Measurements from ENCODE around the gene PASD1.

Gene PASD1

DNA sequence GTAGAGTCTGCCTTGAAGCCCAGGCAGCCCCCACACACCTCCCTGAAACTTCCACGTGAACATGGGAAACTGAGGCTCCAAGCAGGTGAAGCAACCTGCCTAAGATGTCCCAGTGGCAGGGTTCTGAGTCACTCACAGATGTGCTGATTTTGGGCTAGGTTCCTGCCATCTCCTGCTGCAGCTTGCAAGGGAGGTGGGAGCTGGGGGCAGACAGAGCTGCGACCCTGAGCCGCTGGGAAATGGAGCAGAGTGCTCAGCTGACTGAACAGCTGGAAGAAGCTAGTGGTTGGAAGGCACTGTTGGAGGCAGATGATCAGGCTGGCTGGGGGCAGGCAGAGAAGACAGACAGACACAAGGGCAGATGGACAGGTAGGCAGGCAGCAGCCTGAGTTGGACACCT is 148.8 kb downstream of the PASD1 start:
- TF ChIP-seq ZFX (IDR thresholded peaks at IDR 0.05; ENCODE audit: borderline replicate concordance): no peak
- TF ChIP-seq, protein P1, sequence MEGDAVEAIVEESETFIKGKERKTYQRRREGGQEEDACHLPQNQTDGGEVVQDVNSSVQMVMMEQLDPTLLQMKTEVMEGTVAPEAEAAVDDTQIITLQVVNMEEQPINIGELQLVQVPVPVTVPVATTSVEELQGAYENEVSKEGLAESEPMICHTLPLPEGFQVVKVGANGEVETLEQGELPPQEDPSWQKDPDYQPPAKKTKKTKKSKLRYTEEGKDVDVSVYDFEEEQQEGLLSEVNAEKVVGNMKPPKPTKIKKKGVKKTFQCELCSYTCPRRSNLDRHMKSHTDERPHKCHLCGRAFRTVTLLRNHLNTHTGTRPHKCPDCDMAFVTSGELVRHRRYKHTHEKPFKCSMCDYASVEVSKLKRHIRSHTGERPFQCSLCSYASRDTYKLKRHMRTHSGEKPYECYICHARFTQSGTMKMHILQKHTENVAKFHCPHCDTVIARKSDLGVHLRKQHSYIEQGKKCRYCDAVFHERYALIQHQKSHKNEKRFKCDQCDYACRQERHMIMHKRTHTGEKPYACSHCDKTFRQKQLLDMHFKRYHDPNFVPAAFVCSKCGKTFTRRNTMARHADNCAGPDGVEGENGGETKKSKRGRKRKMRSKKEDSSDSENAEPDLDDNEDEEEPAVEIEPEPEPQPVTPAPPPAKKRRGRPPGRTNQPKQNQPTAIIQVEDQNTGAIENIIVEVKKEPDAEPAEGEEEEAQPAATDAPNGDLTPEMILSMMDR (IDR thresholded peaks at IDR 0.05): no peak
- no peak overlapping the region for H3K27ac ChIP-seq

DNA sequence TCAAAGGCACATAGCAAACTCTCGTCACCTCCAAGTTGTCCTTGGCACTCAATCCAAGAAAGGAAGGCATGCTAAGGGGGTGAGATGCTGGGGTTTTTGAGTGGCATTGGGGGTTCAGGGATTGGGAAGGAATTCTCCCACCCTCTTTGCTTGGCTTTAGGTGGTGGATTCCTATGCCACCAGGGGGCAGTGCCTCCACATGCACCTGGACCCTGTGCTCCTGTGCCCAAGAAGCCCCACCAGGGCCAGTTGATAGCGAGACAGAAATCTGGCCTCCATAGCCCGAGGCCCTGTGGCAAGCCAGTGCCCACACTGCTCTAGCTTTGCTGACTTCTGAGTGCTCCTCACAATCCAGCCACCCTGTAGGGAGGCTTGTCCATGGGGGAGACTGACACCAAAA is 150.4 kb downstream of the PASD1 start:
- TF ChIP-seq, protein P1 (IDR thresholded peaks at IDR 0.05): peak; percentile 69
- TF ChIP-seq ZFX (IDR thresholded peaks at IDR 0.05; ENCODE audit: borderline replicate concordance): no peak
- H3K27ac ChIP-seq: no peak overlapping the region

DNA sequence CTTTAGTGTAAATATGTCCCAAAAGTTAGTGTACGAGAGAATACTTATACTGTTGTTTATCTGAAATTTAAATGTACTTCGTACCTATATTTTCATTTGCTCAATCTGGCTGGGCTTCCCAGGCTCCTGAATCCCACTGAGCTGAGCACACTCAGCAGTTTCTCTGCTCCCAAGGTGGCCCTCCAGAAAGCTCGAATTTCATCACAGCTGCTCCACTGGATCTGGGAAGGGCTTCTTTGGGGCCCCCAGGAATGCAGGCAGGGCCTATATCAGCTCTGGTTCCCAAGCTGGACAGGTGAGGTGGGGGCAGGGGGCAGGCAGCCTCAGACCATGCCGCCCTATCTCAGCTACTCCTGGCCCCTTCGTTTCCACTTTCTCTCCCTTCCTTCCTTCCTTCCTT is 150.9 kb downstream of the PASD1 start:
- TF ChIP-seq, protein P1 (IDR thresholded peaks at IDR 0.05): no peak
- TF ChIP-seq ZFX (IDR thresholded peaks at IDR 0.05; ENCODE audit: borderline replicate concordance): no peak
- no peak overlapping the region for H3K27ac ChIP-seq

DNA sequence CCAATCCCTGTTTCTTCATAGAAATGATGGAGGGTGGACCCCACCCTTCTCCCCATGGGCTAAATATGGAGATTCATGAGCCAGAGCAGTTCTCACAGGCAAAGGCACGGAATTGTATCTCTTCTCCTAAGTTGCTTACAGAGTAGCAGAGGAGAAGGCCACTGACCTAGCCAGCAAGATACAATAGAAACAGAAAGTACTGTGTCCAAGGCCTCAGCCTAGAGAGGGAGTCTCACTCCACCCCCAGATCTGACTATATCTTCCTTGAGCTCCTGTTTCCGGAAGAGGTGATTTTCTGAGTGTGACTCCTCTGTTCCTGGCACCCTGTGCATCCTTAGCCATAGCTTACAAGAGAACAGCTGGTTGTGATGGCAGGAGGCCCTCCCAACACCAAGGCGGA is 152.3 kb downstream of the PASD1 start, which contains the start of gene FATE1:
FATE1 (plus strand) TSS at position 284 of the 400 bp plus-strand sequence; CDS start at position 369, 85 bp downstream.
- TF ChIP-seq, protein P1 (IDR thresholded peaks at IDR 0.05): no peak
- no peak for TF ChIP-seq ZFX (IDR thresholded peaks at IDR 0.05; ENCODE audit: borderline replicate concordance)
- H3K27ac ChIP-seq: no peak within 1 kb of the TSS

DNA sequence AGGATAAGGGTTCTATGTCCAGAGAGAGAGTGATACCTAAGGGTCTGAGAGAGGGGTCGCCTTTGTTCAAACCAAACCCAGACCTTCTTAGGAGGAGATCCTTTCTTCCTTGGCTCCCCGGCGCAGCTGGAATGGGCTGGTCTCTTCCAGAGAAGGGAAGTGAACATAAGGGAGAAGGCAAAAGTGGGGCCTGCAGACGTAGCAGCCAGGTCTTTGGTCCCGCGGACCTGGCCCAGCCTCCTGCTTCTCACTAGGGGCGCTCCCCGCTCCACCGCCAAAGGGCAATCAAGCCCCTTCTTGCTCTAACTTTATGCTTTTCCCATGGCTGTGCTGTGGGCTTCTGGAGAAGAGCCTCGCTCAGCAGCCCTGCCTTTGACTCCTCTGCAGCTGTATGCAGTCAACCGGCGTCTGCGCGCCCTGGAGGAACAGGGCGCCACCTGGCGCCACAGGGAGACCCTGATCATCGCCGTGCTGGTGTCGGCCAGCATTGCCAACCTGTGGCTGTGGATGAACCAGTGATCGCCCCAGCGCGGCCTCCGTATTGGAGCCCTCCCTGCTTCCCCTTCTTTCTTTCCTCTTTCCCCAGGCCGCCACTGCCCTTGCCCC is 158.9 kb downstream of the PASD1 start:
- TF ChIP-seq, protein P1 (IDR thresholded peaks at IDR 0.05): peak; percentile 69
- TF ChIP-seq ZFX (IDR thresholded peaks at IDR 0.05; ENCODE audit: borderline replicate concordance): no peak
- H3K27ac ChIP-seq: no peak overlapping the region

DNA sequence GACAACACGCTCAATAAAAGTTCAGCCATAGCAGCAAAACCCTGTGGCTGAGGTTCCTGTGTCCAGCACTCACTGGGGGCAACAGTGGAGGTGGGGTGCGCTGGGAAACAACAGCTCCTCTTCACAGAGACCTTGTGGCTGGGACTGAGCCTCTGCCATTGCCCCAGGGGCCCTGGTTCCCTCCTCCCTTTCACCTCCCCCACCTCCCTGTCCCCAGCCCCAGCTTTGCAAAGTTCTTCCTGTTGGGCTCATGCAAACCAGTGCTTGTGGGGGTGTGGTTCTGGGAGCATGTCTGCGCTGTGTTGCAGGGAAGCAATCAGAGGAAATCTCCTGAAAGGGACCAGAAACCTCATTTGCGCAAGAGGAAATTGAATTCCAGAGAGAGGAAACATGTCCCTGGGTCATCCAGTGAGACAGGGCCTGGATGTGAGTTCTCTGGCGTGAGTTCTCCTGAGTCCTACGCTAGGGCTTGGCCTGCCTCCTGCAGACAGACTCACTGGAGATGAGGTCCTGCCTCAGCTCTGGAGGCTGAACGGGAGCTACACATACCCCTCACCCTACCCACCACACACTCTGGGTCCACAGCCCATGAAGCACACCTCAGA is 159.8 kb downstream of the PASD1 start:
- H3K27ac ChIP-seq: no peak overlapping the region
- TF ChIP-seq, protein P1 (IDR thresholded peaks at IDR 0.05): no peak
- TF ChIP-seq ZFX (IDR thresholded peaks at IDR 0.05; ENCODE audit: borderline replicate concordance): no peak

DNA sequence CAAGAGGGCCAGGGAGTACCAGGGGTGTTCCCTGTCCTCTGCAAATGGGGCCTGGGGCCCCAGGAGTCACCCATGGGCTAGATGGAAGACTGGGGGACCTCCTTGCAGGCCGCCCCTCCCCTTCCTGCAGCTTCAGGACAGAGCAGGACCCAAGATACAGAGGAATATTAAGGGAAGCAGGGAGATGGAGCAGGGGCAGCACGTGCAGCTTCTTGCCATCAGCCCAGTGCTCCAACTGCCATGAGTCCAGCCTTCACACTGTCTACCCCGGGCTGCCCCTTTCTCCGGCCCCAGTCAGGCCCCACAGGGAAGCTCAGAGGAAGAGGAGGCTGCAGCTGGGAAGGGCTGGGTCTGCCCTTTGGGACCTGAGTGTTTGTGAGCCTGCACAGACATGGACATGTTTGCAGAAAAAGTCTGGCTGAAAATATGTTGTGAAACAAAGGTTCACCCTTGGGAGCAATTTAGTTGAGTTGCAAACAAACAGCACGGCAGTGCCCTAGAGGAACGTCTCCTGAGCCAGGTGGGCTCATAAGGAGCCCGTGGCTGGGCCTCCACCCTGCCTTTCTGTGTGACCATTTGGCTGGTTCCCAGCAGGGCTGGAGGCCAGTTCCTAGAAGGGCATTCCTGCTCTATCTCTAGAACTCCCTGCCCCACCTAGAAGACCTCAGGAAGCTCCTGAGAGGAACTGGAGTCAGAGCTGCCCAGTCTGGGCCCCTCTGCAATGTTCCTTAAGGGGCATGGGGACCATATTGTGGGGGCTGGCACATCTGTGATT is 161.3 kb downstream of the PASD1 start:
- TF ChIP-seq ZFX (IDR thresholded peaks at IDR 0.05; ENCODE audit: borderline replicate concordance): no peak
- TF ChIP-seq, protein P1 (IDR thresholded peaks at IDR 0.05): no peak
- no peak overlapping the region for H3K27ac ChIP-seq
